ENCODE measurements around the gene MGA. TPM values are rescaled to one million over a fixed set of nuclear protein-coding genes. Genes with fewer than 3 reads are reported as not detected.

Gene MGA
- total and polyA plus RNA-seq, 9 donors = 11.0 to 57.8 (median 20.4) TPM

- no peaks in the 10 kb centered on the region for H3K9me3 ChIP-seq (replicated peaks; ENCODE audit: control insufficient read depth, low read depth, low read length)
- H3K36me3 ChIP-seq (ENCODE audit: control insufficient read depth, insufficient read depth, low read length) = peaks cover 55% of the 10 kb centered on the region
- H3K4me1 ChIP-seq (ENCODE audit: control insufficient read depth, insufficient read depth, low read length) = peaks cover 3% of the 10 kb centered on the region
- no peak overlapping the region for H3K27ac ChIP-seq (ENCODE audit: low read length)
- no peak for DNase-seq
- 89% methylated on average over 10 of the region's 11 CpGs for WGBS (ENCODE audit: insufficient coverage)
- H3K27me3 ChIP-seq (ENCODE audit: control insufficient read depth, insufficient read depth, low read length) = no peaks in the 10 kb centered on the region
- H3K4me3 ChIP-seq (ENCODE audit: low read length) = no peak overlapping the region
These were observed 152.7 kb downstream of the MGA start for GRCh38 chr15:41812820-41813375.

GRCh38 chr15:41813426-41813825 lies 153.2 kb downstream of the MGA start:
- peaks cover 60% of the 10 kb centered on the region for H3K36me3 ChIP-seq (ENCODE audit: control insufficient read depth, insufficient read depth, low read length)
- DNase-seq = no peak
- no peak overlapping the region for H3K4me3 ChIP-seq (ENCODE audit: low read length)
- no peaks in the 10 kb centered on the region for H3K9me3 ChIP-seq (replicated peaks; ENCODE audit: control insufficient read depth, low read depth, low read length)
- H3K4me1 ChIP-seq (ENCODE audit: control insufficient read depth, insufficient read depth, low read length) = peaks cover 3% of the 10 kb centered on the region
- 100% methylated on average over 3 of the region's 8 CpGs for WGBS (ENCODE audit: insufficient coverage)
- H3K27ac ChIP-seq (ENCODE audit: low read length) = no peak overlapping the region
- H3K27me3 ChIP-seq (ENCODE audit: control insufficient read depth, insufficient read depth, low read length) = no peaks in the 10 kb centered on the region

GRCh38 chr15:41814534-41814933 lies 154.3 kb downstream of the MGA start:
- H3K9me3 ChIP-seq (replicated peaks; ENCODE audit: control insufficient read depth, low read depth, low read length) = no peaks in the 10 kb centered on the region
- H3K4me1 ChIP-seq (ENCODE audit: control insufficient read depth, insufficient read depth, low read length) = peaks cover 3% of the 10 kb centered on the region
- no peaks in the 10 kb centered on the region for H3K27me3 ChIP-seq (ENCODE audit: control insufficient read depth, insufficient read depth, low read length)
- no peak overlapping the region for H3K27ac ChIP-seq (ENCODE audit: low read length)
- no CpG with 5 or more reads among the region's 5 CpGs for WGBS (ENCODE audit: insufficient coverage)
- no peak overlapping the region for H3K4me3 ChIP-seq (ENCODE audit: low read length)
- no peak for DNase-seq
- peaks cover 67% of the 10 kb centered on the region for H3K36me3 ChIP-seq (ENCODE audit: control insufficient read depth, insufficient read depth, low read length)

- no peaks in the 10 kb centered on the region for H3K27me3 ChIP-seq (ENCODE audit: control insufficient read depth, insufficient read depth, low read length)
- peaks cover 86% of the 10 kb centered on the region for H3K36me3 ChIP-seq (ENCODE audit: control insufficient read depth, insufficient read depth, low read length)
- no peak overlapping the region for H3K4me3 ChIP-seq (ENCODE audit: low read length)
- WGBS (ENCODE audit: insufficient coverage) = 98% methylated on average over 8 of the region's 9 CpGs
- DNase-seq = no peak
- H3K27ac ChIP-seq (ENCODE audit: low read length) = no peak overlapping the region
- no peaks in the 10 kb centered on the region for H3K9me3 ChIP-seq (replicated peaks; ENCODE audit: control insufficient read depth, low read depth, low read length)
- H3K4me1 ChIP-seq (ENCODE audit: control insufficient read depth, insufficient read depth, low read length) = no peaks in the 10 kb centered on the region
These were observed 156.6 kb downstream of the MGA start for GRCh38 chr15:41816788-41817187.

GRCh38 chr15:41817327-41817726 lies 157.1 kb downstream of the MGA start:
- H3K27ac ChIP-seq (ENCODE audit: low read length) = no peak overlapping the region
- no peaks in the 10 kb centered on the region for H3K27me3 ChIP-seq (ENCODE audit: control insufficient read depth, insufficient read depth, low read length)
- no peaks in the 10 kb centered on the region for H3K9me3 ChIP-seq (replicated peaks; ENCODE audit: control insufficient read depth, low read depth, low read length)
- no peak for DNase-seq
- H3K4me1 ChIP-seq (ENCODE audit: control insufficient read depth, insufficient read depth, low read length) = no peaks in the 10 kb centered on the region
- peaks cover 86% of the 10 kb centered on the region for H3K36me3 ChIP-seq (ENCODE audit: control insufficient read depth, insufficient read depth, low read length)
- WGBS (ENCODE audit: insufficient coverage) = 92% methylated on average over 10 of the region's 14 CpGs
- H3K4me3 ChIP-seq (ENCODE audit: low read length) = no peak overlapping the region

- Histone ChIP-seq H3K36me3 (ENCODE audit: control insufficient read depth, insufficient read depth, low read length) (peaks cover 87% of the 10 kb centered on the region), H3K4me1 (ENCODE audit: control insufficient read depth, insufficient read depth, low read length) (no peaks in the 10 kb centered on the region), H3K9me3 (replicated peaks; ENCODE audit: control insufficient read depth, low read depth, low read length) (no peaks in the 10 kb centered on the region), H3K27me3 (ENCODE audit: control insufficient read depth, insufficient read depth, low read length) (no peaks in the 10 kb centered on the region), H3K4me3 (ENCODE audit: low read length) (no peak overlapping the region), H3K27ac (ENCODE audit: low read length) (no peak overlapping the region)
- DNase-seq = no peak
- WGBS (ENCODE audit: insufficient coverage) = 85% methylated on average over 3 of the region's 6 CpGs
These were observed 157.6 kb downstream of the MGA start for GRCh38 chr15:41817781-41818180.

GRCh38 chr15:41819455-41820050 lies 159.3 kb downstream of the MGA start:
- Histone ChIP-seq H3K4me1 (ENCODE audit: control insufficient read depth, insufficient read depth, low read length) (no peaks in the 10 kb centered on the region), H3K27ac (ENCODE audit: low read length) (no peak overlapping the region), H3K4me3 (ENCODE audit: low read length) (no peak overlapping the region), H3K9me3 (replicated peaks; ENCODE audit: control insufficient read depth, low read depth, low read length) (no peaks in the 10 kb centered on the region), H3K27me3 (ENCODE audit: control insufficient read depth, insufficient read depth, low read length) (no peaks in the 10 kb centered on the region), H3K36me3 (ENCODE audit: control insufficient read depth, insufficient read depth, low read length) (peaks cover 88% of the 10 kb centered on the region)
- DNase-seq = no peak
- WGBS (ENCODE audit: insufficient coverage) = 92% methylated on average over 8 of the region's 9 CpGs

- 56% methylated on average over 5 of the region's 6 CpGs for WGBS (ENCODE audit: insufficient coverage)
- Histone ChIP-seq H3K9me3 (replicated peaks; ENCODE audit: control insufficient read depth, low read depth, low read length) (no peaks in the 10 kb centered on the region), H3K27me3 (ENCODE audit: control insufficient read depth, insufficient read depth, low read length) (no peaks in the 10 kb centered on the region), H3K4me3 (ENCODE audit: low read length) (no peak overlapping the region), H3K4me1 (ENCODE audit: control insufficient read depth, insufficient read depth, low read length) (no peaks in the 10 kb centered on the region), H3K36me3 (ENCODE audit: control insufficient read depth, insufficient read depth, low read length) (peaks cover 86% of the 10 kb centered on the region), H3K27ac (ENCODE audit: low read length) (no peak overlapping the region)
- DNase-seq = no peak
These were observed 160.7 kb downstream of the MGA start for GRCh38 chr15:41820791-41821423.

GRCh38 chr15:41821831-41822230 lies 161.6 kb downstream of the MGA start:
- Histone ChIP-seq H3K9me3 (replicated peaks; ENCODE audit: control insufficient read depth, low read depth, low read length) (no peaks in the 10 kb centered on the region), H3K4me1 (ENCODE audit: control insufficient read depth, insufficient read depth, low read length) (no peaks in the 10 kb centered on the region), H3K4me3 (ENCODE audit: low read length) (no peak overlapping the region), H3K27ac (ENCODE audit: low read length) (no peak overlapping the region), H3K27me3 (ENCODE audit: control insufficient read depth, insufficient read depth, low read length) (no peaks in the 10 kb centered on the region), H3K36me3 (ENCODE audit: control insufficient read depth, insufficient read depth, low read length) (peaks cover 85% of the 10 kb centered on the region)
- WGBS (ENCODE audit: insufficient coverage) = 86% methylated on average over 2 of the region's 4 CpGs
- no peak for DNase-seq

GRCh38 chr15:41822471-41822870 lies 162.3 kb downstream of the MGA start:
- WGBS (ENCODE audit: insufficient coverage) = 80% methylated on average over 6 of the region's 6 CpGs
- H3K9me3 ChIP-seq (replicated peaks; ENCODE audit: control insufficient read depth, low read depth, low read length) = no peaks in the 10 kb centered on the region
- H3K4me1 ChIP-seq (ENCODE audit: control insufficient read depth, insufficient read depth, low read length) = peaks cover 4% of the 10 kb centered on the region
- no peak for DNase-seq
- H3K4me3 ChIP-seq (ENCODE audit: low read length) = no peak overlapping the region
- H3K27ac ChIP-seq (ENCODE audit: low read length) = no peak overlapping the region
- H3K36me3 ChIP-seq (ENCODE audit: control insufficient read depth, insufficient read depth, low read length) = peaks cover 82% of the 10 kb centered on the region
- H3K27me3 ChIP-seq (ENCODE audit: control insufficient read depth, insufficient read depth, low read length) = no peaks in the 10 kb centered on the region
